Spleen (tissue), 7 donors: ENCODE measurements around the gene PSG11.
"Not testable (repeated sequence)": the region's sequence is repeated elsewhere in the genome, so short reads cannot be mapped to it uniquely, and the experiment has no call there.

ENCODE experiments used
- CTCF ChIP-seq, 11 experiments: fragments of 200-600 bp in 7 of 11; fragments of 450-650 bp in 4 of 11; sonication (generic) in 4 of 11; IDR thresholded peaks in 8 of 11; conservative IDR thresholded peaks in 3 of 11; 1 replicate in 7 of 11; 2 replicates in 4 of 11; pipeline versions ENCODE4 v1.4.0 to v1.8.0; 2016 to 2021; ENCODE audit warnings: antibody characterized with exemption in 11 of 11, inconsistent platforms in 4 of 11, mild to moderate bottlenecking in 1 of 11
- POLR2A ChIP-seq, 3 donors: fragments of 450-650 bp; IDR thresholded peaks; one replicate each; pipeline ENCODE4 v1.5.1; 2017; ENCODE audit warnings: antibody characterized with exemption in 3 of 3, mild to moderate bottlenecking in 1 of 3
- POLR2AphosphoS5 ChIP-seq, 3 donors: sonication (generic); formaldehyde crosslinking; IDR thresholded peaks; one replicate each; pipeline ENCODE4 v1.5.1; 2017; ENCODE audit warnings: antibody characterized with exemption in 3 of 3
- donor health status: DM: no; HTN: no; CAD: no; lungs with moderate emphysema.
- donor health status: DM: no; HTN: no; CAD: no.
- donor health status: DM: no; HTN: no; CAD: no.

DNA sequence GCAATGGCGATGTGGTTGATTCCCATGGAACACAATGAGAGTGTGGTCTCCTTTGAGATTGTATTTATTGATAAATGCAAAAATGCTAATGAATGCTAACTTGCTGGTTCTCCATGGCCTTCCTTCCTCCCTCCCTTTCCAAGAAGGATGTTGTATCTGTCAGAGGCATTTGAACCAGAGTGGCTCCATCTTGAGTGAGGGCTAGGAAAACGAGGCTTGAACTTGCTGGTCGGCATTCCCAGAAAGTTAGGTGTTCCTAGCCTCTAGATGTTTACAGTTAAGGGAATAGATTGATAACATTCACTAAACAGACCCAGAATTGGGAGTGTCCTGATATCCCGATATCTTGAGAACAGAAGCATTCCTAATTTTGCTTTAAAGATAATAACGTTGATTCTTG lies 54.8 kb downstream of the PSG11 start:
- not testable (repeated sequence) for TF ChIP-seq CTCF (IDR thresholded peaks at IDR 0.05 in 8 of 11, conservative IDR thresholded peaks at IDR 0.05 in 3 of 11); POLR2A (IDR thresholded peaks at IDR 0.05); POLR2AphosphoS5 (IDR thresholded peaks at IDR 0.05)
